ENCODE measurements around the gene DOK3.

The DOK3 gene

DNA sequence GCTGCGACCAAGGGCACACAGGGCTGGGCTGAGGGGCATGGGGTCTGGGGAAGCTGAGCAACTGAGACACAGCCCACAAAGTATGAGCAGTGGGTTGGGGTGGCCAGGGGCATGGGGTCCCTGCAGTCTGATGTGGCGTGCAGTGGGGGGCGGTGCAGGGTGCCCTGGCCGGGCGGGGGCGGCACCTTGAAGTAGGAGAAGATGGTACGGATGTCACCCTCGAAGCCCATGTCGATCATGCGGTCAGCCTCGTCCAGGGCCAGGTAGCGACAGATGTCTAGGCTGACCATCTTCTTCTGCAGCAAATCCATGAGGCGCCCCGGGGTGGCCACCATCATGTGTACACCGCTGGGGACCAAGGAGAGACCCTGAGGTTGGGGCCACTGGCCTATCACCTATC lies 3.9 kb upstream of the DOK3 start:
- in situ Hi-C loops (cut with MboI; ENCODE audit: low sequenced_read_pairs): no loop called here

DNA sequence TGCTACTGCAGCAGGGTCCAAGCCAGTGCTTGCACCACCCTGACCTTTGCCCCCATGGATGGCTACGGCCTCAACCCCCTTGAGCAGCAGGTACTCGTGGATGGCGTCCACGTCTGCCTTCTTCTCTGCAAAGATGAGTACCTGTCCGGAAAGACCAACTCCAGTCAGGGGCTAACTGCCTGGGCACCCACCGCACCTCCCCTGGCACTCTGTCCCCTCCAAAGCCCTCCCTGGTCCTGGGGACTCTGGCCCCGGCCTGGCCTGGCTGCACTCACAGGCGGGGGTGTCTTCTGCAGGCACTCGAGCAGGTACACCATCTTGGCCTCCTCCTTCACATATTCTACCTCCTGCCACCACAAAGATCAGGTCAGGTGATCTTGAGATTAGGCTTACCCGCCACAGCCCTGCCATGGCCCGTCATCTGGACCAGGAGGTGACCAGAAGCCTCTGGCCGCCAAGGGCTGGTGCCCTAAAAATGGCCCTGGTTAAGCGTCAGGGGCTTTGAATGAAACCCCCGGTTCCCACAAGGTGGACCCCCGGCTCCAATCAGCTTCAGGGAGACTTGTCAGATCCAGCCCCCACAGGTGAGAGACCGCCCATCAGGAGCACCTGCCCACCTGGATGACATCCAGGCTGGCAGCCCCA lies 3.2 kb upstream of the DOK3 start:
- in situ Hi-C loops (cut with MboI; ENCODE audit: low sequenced_read_pairs): no loop called here

DNA sequence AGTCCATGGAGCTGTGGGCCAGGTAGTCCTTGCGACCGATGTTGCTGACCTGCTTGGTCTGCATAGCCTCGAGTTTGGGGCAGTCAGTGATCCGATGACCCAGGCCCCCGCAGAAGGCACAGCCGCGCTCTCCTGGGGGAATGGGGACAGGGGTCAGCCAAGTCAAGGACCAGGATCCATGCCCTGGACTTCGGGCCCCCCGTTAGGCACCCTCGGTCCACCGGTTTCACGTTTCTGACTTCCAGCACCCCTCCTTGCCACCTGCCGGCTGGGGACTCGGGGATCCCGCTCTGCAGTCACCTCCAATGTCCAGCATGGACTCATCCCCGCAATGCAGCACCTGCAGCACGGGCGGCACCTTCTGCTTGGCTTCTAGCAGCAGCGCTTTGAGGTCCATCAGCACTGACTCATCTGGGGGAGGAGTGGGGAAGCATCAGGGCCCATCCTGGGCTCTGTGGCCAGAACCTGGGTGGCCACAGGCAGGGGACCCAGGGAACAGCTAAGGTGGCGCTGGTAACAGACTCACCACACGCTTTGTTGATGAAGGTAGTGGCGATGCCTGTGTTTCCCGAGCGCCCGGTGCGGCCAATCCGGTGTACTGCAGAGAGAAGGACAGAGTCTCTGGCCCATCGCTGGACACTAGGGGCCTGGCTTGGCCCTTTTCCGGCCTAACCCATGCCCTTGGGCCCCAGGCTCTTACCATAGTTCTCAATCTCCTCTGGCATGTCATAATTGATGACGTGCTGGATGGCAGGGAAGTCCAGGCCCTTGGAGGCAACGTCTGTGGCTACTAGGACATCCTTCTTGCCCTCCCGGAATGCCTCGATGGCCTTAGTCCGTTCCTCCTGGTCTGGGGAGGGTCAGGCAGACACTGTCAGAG lies 2.4 kb upstream of the DOK3 start:
- in situ Hi-C loops (cut with MboI; ENCODE audit: low sequenced_read_pairs): no loop called here

DNA sequence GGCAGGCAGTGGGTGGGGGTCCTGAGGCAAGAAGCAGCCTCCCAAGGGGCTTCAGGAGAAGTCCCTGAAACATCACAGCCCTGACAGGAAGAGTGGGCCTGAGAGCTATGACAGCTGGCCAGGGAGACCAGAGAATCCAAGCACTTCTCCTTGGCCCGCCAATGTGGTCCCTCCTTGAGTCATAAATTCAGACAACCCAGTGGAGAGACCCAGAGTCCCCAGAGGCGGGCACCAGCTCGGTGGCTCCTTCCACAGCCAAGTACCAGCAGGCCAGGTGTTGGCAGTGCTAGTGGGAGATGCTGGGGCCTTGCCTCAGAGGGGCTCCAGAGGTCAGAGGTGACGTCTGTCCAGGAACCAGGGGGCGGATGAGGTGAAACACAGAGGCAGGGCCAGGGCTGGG lies 1.6 kb upstream of the DOK3 start:
- in situ Hi-C loops (cut with MboI; ENCODE audit: low sequenced_read_pairs): no loop called here

DNA sequence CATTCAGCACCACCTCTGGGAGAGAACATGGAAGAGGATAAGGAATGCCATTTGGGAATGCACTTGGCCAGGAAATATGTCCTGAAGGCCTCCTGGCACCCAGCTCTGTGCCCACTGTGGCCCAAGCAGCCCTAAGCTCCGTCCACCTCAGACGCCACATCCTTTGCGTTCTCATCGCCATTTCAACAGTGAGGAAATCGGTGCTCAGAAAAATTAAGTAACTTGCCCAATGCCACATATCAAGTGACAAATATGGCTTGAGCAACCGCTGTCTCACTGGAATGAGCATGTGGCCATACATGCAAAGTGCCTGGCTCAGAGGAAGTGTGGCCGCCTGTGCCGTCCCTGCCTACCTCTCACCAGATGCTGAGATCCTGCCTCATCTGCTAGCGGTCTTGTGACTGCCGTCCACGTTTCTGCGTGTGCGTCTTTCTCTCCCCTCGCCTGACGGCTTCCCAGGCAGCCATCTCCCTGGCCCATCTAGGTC lies 984 bp upstream of the DOK3 start:
- in situ Hi-C loops (cut with MboI; ENCODE audit: low sequenced_read_pairs): no loop called here

DNA sequence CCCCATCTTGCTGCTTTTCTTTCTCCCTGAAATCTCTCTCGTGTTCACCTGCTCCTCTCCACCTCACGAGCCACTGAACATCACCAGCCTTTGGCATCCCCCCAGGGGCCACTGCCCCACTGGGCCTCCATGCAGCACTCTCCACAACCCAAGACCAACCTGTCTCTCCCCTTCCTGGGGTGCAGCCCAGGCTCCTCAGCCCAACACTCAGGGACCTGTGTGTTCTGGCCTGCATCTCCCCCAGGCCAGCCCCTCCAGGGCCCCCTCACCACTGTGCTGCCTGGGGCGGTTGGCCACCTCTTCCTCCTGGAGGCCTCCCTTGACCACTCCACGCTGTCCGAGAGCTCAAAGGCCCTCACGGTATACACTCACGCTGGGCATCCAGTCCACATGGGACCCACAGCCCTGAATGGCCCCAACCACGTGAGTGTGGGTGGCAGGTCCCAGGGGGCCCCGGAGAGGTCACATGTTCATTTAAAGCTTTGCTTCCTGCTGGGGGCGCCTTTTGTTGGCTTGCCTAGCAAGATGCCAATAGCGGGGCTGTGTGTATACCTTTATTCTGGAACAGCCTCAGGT lies 453 bp upstream of the DOK3 start:
- in situ Hi-C loops (cut with MboI; ENCODE audit: low sequenced_read_pairs): no loop called here

DNA sequence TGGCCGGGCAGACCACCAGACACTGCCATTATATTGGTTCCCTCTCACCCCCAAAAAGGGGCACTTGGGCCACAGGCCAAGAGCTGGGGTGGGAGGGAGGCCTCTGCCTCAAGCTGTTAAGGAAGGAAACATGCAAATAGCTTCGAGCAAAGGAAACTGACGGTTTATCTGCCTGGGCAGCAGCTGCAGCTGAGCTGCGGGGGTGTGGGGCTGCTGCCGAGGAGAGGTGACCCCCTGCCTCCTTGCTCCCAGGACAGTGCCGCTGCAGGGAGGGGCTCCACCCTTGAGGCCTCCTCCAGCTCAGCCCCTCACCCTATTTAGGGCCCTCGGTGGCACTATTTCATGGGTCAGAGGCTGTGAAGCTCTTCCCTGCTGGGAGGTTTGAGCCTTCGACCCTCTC lies 789 bp downstream of the DOK3 start:
- in situ Hi-C loops (cut with MboI; ENCODE audit: low sequenced_read_pairs): no loop called here

DNA sequence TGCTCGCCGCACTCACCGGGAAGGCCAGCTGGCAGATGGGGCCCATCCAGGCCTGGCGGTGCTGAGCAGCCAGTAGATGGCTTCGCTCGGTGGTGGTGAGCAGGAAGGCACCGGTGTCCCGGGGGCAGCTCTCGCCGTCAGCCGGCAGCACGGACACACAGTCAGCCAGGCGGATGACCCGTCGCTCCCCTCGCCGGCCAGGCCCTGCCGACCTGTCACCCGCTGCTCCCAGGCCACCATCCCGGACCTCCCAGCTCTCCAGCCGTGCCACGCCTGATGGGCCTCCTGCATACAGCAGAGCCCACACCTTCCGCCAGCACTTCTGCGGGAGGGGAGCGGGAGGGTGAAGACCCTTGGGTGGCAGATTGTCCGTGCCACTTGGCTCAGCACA lies 1.4 kb downstream of the DOK3 start:
- in situ Hi-C loops (cut with MboI; ENCODE audit: low sequenced_read_pairs): no loop called here

DNA sequence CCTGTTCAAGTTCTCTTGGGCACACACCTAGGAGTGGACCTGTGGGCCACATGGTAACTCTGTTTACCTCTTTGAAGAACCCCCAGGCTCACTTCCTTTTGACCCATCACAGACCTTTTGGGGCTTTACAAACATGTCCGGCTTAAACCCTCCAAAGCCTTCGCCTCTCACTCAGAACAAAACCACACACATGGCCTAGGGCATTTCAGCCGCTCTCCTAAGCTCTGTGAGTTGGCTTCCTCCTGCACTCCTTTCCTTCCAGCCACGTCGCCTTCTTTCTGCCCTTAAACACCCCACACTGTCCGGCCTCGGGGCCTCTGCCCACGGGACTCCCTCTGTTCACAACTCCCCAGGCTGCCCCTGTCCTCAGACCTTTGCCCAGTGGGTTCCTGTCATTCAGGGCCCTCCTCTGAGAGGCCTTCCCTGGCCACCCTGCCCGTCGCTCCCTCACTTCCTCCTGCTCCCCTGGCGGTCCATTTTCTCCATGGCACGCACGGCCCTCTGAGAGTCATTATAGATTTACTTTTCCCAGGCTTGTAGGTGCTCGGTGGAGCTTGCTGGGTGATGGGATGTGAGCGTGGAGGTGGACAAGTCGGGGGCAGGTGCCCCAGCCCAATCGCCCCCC lies 1.9 kb downstream of the DOK3 start:
- in situ Hi-C loops (cut with MboI; ENCODE audit: low sequenced_read_pairs): no loop called here

DNA sequence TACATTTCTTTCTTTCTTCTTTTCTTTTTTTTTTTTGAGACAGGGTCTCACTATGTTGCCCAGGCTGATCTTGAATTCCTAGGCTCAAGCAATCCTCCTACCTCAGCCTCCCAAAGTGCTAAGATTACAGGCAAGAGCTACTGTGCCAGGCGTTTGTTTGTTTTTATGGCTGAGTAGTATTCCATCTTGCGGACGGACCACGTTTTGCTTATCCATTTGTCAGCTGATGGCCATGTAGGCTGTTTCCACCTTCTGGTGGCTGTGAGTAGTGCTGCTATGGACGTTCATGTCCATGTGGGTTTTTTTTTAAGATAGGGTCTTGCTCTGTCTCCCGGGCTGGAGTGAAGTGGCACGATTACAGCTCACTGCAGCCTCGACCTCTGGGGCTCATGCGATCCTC lies 2.5 kb downstream of the DOK3 start:
- in situ Hi-C loops (cut with MboI; ENCODE audit: low sequenced_read_pairs): no loop called here

DNA sequence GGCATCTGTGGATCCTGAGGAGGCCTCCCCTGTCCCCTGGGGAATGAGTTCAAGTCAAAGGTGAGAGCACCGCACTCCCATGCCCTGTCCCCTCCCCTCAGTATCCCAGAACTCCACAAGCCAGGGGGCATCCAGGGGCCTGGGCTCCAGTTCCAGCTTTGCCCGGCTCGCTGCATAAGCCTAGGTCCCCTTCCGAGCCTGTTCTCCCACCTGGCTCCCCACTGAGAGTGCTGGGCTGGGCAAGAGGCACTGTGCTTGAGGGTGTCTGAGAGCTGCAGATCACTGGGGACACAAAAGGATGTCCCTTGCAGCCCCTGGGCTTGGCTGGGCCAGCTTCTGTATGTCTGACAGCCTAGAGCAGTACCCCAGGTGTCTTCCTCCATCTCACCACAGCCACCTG lies 4.6 kb downstream of the DOK3 start:
- in situ Hi-C loops (cut with MboI; ENCODE audit: low sequenced_read_pairs): no loop called here

DNA sequence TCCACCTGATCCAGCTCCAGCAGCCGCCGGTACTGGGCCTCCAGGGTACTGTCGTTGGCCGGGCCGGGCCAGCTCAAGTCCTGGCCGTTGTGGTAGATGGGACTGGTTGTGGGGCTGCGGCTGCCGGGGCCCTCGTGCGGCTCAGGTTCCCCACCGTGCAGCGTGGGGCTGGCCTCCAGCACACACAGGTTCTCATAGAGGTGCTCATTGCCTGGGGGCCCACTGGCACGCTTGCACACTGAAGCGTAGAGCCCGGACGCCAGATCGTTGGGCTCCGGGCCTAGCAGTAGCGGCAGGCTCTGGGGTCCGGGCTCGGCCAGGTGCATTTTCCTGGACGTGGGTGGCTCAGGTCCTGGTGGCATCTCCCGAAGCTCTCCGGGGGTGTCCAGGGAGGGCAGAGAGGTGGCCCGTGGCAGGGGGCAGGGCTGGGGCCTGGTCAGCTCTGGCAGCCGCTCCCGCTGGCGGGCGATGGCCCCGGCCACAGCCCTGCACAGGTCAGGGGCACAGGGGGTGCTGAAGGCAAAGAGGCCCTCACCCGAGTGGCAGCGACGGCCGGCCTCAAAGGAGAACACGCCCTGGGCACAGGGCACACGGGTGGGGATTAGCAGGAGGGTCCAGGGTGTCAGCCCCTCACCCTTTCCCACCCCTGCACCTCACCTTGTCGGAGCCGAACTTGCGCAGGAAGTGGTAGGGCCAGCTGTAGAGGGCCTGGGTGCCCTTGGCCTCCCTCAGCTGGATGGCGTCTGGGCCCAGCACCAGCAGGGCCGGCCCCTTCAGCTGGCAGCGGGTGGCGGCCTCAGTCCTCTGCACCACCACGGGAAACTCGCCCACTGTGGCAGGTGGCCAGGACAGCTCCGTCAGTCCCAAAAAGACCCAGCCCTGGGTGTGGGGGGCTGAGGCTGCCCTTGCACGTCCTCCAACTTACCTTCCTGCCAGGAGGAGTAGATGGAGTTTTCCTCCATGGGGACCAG lies 5.3 kb downstream of the DOK3 start:
- in situ Hi-C loops (cut with MboI; ENCODE audit: low sequenced_read_pairs): no loop called here

DNA sequence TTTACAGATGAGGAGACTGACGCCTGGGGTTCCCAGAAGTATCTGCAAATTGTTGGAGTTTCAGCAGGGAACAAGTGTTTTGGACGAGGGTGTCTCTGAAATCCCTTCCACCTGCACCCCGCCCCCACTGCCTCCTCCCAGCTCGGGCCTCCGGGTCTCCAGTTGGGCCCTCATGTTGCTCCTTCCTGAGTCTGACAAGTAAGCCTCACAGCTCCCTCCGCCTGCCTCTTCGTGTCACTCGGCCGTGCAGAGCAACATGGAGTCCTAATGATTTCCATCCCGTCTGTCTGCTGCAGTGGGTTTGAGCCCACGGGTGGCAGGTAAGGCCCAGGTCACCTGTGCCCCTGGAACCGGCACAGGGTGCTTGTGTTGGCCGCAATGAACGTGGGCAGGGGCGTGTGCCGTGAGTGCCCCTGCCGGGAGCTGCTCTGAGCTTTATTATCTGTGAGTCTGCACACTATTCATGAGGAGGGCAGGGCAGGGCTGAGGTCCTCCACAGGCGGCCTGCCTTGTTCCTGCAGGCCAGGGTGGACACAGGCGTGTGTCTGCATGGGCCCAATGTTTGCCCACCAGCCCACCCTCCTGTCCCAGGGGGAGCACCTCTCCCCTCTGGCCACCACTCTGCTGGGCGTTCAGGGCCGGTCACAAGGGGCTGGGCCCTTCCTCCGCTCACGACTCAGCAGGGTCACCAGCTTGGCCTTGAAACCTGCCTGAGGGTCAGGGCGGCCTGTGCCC lies 6.1 kb downstream of the DOK3 start:
- in situ Hi-C loops (cut with MboI; ENCODE audit: low sequenced_read_pairs): no loop called here

DNA sequence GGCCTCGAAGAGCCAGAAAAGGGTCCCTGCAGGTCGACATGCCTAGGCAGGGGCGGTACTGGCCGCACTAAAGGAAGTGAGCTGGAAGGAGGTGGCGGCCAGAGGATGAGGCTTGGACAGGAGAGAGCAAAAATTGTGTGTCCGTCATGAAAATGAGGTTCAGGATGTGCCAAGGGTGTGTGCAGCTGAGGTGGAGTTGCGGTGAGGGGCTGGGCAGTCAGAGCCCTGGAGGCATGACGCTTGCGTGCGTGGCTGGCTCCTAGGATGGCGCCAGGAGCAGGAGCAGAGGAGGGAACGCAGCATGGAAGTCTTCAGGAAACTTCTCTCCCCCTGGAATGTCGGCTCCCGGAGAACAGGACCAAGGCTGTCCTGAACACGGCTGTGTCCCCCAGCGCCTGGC lies 6.7 kb downstream of the DOK3 start:
- in situ Hi-C loops (cut with MboI; ENCODE audit: low sequenced_read_pairs): no loop called here

DNA sequence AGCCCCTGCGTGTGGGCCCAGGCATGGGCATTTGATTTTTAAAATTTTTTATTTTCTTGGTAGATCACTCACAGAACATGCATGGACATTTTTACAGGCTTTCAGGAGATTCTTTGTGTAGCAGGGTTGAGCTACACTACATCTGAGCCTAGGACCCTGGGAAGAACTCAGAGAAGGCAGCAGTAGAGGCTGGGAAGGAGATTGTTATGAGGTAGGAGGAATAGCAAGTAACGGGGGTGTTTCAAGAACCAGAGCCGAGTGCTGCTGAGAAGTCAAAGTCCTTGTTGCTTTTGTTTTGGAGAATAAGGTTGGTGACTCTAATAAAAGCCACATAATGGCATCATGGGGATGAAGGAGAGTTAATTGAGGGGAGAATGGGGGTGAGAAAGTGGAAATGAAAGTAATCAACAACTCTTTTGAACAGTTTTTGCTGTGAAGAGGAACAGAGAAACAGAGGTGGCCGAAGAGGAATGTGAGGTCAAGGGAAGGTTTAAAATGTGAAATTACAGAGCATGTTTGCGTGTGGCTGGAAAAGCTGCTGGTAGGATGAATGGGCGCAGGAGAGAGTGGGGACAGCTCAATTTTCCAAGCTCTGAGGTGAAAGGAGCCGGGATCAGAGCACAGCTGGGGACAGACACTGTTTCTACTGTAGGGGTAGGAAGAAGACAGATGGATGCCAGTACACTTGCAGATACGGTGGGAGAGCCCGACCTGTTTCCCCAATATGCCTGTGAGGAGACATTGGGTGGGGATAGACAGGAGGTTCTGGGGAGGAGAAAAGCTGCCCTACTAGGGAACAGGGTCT lies 7.5 kb downstream of the DOK3 start:
- in situ Hi-C loops (cut with MboI; ENCODE audit: low sequenced_read_pairs): no loop called here

DNA sequence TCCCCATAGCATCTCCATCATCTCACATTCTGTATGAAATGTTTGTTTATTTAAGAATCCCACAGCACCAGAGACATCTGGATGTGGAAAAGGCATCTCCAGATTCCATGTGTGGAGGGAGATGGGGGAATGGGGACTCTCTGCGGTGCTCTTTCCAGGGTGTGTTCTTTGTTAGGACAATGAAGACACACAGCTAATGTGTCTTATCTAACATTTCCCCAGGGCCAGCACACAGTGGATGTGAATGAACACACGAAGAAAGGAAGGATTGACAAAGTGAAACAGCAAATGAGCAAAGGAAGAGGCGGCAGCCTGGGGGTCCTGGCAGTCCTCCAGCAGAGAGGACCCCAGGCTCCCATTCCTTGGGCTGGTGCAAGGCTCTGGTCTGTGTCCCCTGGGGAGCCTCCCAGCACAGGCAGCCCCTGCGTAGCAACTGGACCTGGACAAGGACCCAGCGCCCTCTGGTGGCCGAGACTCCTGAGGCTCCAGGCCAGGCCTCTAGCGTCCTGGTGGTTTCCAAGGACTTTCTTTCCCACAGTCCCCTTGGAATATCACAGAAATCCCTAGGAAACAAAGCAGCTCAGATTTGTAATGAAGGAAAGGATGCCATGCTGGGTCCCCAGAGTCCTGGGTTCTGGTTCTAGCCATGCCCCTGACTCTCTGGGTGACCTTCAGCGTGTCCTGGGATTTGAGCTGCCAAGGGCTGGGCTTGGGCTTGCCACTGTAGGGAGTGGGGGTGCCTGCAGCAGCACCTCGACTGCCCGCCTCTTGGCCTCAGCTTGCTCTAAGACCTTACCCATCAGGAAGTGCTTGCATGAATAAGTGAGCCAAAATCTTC lies 8.7 kb downstream of the DOK3 start:
- in situ Hi-C loops (cut with MboI; ENCODE audit: low sequenced_read_pairs): no loop called here

DNA sequence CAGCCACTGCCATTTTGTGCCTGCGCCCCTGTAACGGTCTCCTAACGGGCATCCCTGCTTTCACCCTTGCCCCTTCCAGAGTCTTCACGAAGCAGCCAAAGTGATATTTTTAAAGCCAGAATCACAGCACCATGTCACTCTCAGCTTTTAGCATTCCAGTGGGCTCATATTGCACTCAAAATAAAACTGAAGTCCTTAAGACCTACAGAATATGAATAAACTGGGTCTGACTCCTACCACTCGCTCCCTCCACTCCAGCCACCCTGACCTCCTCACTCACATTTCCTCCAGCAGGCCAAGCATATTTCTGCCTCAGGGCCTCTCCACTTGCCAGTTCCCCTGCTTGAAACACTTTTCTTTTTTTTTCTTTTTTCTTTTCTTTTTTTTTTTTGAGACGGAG lies 9.8 kb downstream of the DOK3 start:
- in situ Hi-C loops (cut with MboI; ENCODE audit: low sequenced_read_pairs): no loop called here

All from HL-60/S4 treated with retinoic acid at 250 ng/mL for 4 days and 3 days (cell line).